SK-N-SH treated with all-trans-retinoic acid at 6 μM for 48 hours (cell line): ENCODE results near the gene BEND7.
"Not testable (repeated sequence)": the region's sequence is repeated elsewhere in the genome, so short reads cannot be mapped to it uniquely, and the experiment has no call there.

Source experiments
- ATAC-seq: fragments of 200-7000 bp; cut with Tn5 transposase; 3 replicates; pipeline ENCODE4 v1.9.1; 2020; ENCODE audit warnings: mild to moderate bottlenecking, moderate library complexity
- BACH2 ChIP-seq: fragments of 250-450 bp; sonication (Bioruptor Pico); IDR thresholded peaks from 2 replicates; pipeline ENCODE4 v1.9.0; 2021; ENCODE audit warnings: mild to moderate bottlenecking, borderline replicate concordance
- CSRNP3 ChIP-seq: fragments of 250-450 bp; sonication (Bioruptor Pico); IDR thresholded peaks from 2 replicates; pipeline ENCODE4 v1.5.1; 2021; ENCODE audit warnings: mild to moderate bottlenecking, moderate library complexity
- ESRRG ChIP-seq: fragments of 250-450 bp; sonication (Bioruptor Pico); IDR thresholded peaks from 2 replicates; pipeline ENCODE4 v1.6.1; 2021; ENCODE audit warnings: mild to moderate bottlenecking
- PATZ1 ChIP-seq: fragments of 250-450 bp; sonication (Bioruptor Pico); IDR thresholded peaks from 2 replicates; pipeline ENCODE4 v1.8.0; 2020; ENCODE audit warnings: mild to moderate bottlenecking, moderate library complexity, borderline replicate concordance
- POU6F1 ChIP-seq: fragments of 250-450 bp; sonication (Bioruptor Pico); IDR thresholded peaks from 2 replicates; pipeline ENCODE4 v1.8.0; 2021; ENCODE audit warnings: low read depth, mild to moderate bottlenecking, moderate library complexity, borderline replicate concordance
- PPARA ChIP-seq: fragments of 250-450 bp; sonication (Bioruptor Pico); IDR thresholded peaks from 2 replicates; pipeline ENCODE4 v1.5.0; 2020; ENCODE audit warnings: mild to moderate bottlenecking, borderline replicate concordance
- RARB ChIP-seq: fragments of 250-450 bp; sonication (Bioruptor Pico); IDR thresholded peaks from 2 replicates; pipeline ENCODE4 v1.8.0; 2021; ENCODE audit warnings: mild to moderate bottlenecking, moderate library complexity
- TCF4 ChIP-seq: fragments of 250-450 bp; sonication (Bioruptor Pico); IDR thresholded peaks from 2 replicates; pipeline ENCODE4 v1.8.0; 2021; ENCODE audit warnings: mild to moderate bottlenecking, moderate library complexity, borderline replicate concordance
- TOX ChIP-seq: fragments of 250-450 bp; sonication (Bioruptor Pico); IDR thresholded peaks from 2 replicates; pipeline ENCODE4 v1.8.0; 2021; ENCODE audit warnings: mild to moderate bottlenecking, moderate library complexity, borderline replicate concordance
- TSHZ2 ChIP-seq: fragments of 250-450 bp; sonication (Bioruptor Pico); IDR thresholded peaks from 2 replicates; pipeline ENCODE4 v1.5.0; 2020; ENCODE audit warnings: mild to moderate bottlenecking, moderate library complexity
- ZC3H10 ChIP-seq: fragments of 250-450 bp; sonication (Bioruptor Pico); IDR thresholded peaks from 2 replicates; pipeline ENCODE4 v1.5.1; 2021; ENCODE audit warnings: mild to moderate bottlenecking, moderate library complexity
- ZFP3 ChIP-seq: fragments of 250-450 bp; sonication (Bioruptor Pico); IDR thresholded peaks from 2 replicates; pipeline ENCODE4 v1.5.0; 2020; ENCODE audit warnings: mild to moderate bottlenecking, moderate library complexity
- ZFP30 ChIP-seq: fragments of 450-650 bp; formaldehyde crosslinking; IDR thresholded peaks from 2 replicates; pipeline ENCODE4 v1.5.0; 2022; ENCODE audit warnings: mild to moderate bottlenecking, moderate library complexity
- ZNF565 ChIP-seq: fragments of 450-650 bp; formaldehyde crosslinking; conservative IDR thresholded peaks from 2 replicates; pipeline ENCODE4 v1.5.0; 2020; ENCODE audit warnings: low read depth, mild to moderate bottlenecking, moderate library complexity
- ZNF70 ChIP-seq: fragments of 450-650 bp; formaldehyde crosslinking; IDR thresholded peaks from 2 replicates; pipeline ENCODE4 v1.5.0; 2020; ENCODE audit warnings: mild to moderate bottlenecking, moderate library complexity
- ZNF8 ChIP-seq: fragments of 450-650 bp; formaldehyde crosslinking; IDR thresholded peaks from 2 replicates; pipeline ENCODE4 v1.5.0; 2020; ENCODE audit warnings: mild to moderate bottlenecking, moderate library complexity

BEND7 gene

GRCh38 chr10:13550802-13551201 is 22.0 kb upstream of the BEND7 start:
- TF ChIP-seq ZC3H10 (CRISPR knock-in tag) (no peak), ZFP30 (CRISPR knock-in tag) (no peak), TOX (no peak), ZNF70 (CRISPR knock-in tag) (no peak), TCF4 (CRISPR knock-in tag) (no peak), POU6F1 (no peak), TSHZ2 (CRISPR knock-in tag) (no peak), ESRRG (CRISPR knock-in tag) (no peak), RARB (no peak)

GRCh38 chr10:13542533-13542932 is 13.7 kb upstream of the BEND7 start:
- ATAC-seq: no peak
- TF ChIP-seq BACH2 (CRISPR knock-in tag) (no peak), ZNF565 (CRISPR knock-in tag) (no peak), PATZ1 (no peak), ZC3H10 (CRISPR knock-in tag) (no peak), POU6F1 (no peak), ZNF8 (CRISPR knock-in tag) (no peak), ESRRG (CRISPR knock-in tag) (no peak), TCF4 (CRISPR knock-in tag) (no peak), ZFP3 (CRISPR knock-in tag) (no peak), ZNF70 (CRISPR knock-in tag) (no peak), CSRNP3 (CRISPR knock-in tag) (no peak), PPARA (no peak), TSHZ2 (CRISPR knock-in tag) (no peak), TOX (no peak)

More at GRCh38 chr10:13550802-13551201, 22.0 kb upstream of the BEND7 start:
- ATAC-seq: no peak

GRCh38 chr10:13537985-13538384 is 9.2 kb upstream of the BEND7 start:
- not testable (repeated sequence) for ATAC-seq
